Measurements from ENCODE around the gene PCCA.
"Not testable (repeated sequence)": the region's sequence is repeated elsewhere in the genome, so short reads cannot be mapped to it uniquely, and the experiment has no call there.

The PCCA gene

GRCh38 chr13:100182900-100183490 lies 94.1 kb downstream of the PCCA start:
- H3K4me3 ChIP-seq (ENCODE audit: low read depth, low read length) = no peak overlapping the region

DNA sequence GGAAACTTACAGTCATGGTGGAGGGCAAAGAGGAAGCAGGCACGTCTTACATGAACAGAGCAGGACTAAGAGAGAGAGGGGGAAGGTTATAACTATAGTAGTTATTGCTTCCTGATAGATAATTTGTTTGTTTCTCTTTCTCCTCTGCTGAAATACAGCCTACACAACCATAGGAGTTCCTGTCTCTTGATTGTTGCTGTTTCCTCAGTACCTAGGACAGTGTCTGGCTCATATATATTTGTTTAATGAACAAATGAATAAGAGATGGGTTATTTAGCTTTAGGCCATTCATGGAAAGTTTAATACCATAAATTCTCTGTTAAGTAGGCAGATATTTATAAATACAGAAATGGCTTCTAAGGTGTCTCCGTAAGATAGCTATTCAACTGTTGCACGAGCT lies 95.2 kb downstream of the PCCA start:
- no peak overlapping the region for H3K4me3 ChIP-seq (ENCODE audit: low read depth, low read length)

DNA sequence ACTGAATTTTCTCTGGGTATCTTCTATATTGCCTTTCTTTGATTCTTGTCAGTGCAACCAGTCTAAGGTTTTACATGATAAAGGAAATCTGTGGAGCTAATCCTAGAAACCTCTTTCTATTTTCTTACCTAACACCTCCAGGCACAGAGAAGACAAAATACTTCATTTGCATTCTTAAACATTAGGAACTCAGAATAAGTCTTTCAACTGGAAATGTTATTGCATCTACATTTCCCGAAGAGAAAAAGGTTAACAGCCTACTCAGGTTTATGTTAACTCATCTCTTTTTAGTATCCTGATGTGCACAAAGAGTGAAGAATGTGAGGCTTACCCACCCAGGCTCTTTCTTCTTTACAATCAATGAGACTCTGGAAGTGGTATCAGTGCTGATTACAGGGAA lies 106.7 kb downstream of the PCCA start:
- no peak overlapping the region for H3K4me3 ChIP-seq (ENCODE audit: low read depth, low read length)

GRCh38 chr13:100196375-100196774 lies 107.5 kb downstream of the PCCA start:
- H3K4me3 ChIP-seq (ENCODE audit: low read depth, low read length) = no peak overlapping the region

GRCh38 chr13:100197116-100197515 lies 108.2 kb downstream of the PCCA start:
- H3K4me3 ChIP-seq (ENCODE audit: low read depth, low read length) = no peak overlapping the region

DNA sequence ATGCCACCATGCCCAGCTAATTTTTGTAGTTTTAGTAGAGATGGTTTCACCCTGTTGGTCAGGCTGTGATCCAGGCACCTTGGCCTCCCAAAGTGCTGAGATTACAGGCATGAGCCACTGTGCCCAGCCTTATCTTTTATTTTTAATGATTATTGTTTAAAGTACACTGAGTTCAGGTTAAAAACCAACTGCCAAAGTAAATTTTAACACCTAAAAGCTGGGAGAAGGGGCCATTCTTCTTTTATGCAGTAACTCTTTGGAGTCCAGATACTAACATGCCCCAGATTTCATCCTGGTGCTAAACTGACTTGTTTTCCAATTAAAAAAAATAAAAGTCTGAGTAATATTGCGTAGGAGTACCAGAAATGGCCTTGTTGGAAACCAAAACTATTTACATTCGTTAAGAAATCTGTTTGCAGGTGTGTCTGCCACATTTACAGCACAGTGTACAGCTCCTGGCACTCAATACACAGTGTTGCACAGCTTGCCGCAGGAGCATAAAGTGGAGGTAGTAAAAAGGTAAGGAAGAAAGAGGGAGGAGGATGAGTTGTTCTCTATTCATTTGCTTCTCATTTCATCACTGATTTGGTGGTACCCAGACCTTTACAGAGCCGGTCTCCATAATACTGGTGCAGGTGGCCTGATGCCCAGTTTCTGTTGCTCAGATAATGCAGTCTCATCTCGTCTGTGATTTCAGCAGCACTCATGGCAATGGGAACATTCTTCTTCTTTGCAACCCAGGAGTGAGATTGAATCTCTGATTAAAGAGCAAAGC lies 108.9 kb downstream of the PCCA start:
- no peak overlapping the region for H3K4me3 ChIP-seq (ENCODE audit: low read depth, low read length)

GRCh38 chr13:100203696-100204367 lies 114.9 kb downstream of the PCCA start:
- no peak overlapping the region for H3K4me3 ChIP-seq (ENCODE audit: low read depth, low read length)

- no peak overlapping the region for H3K4me3 ChIP-seq (ENCODE audit: low read depth, low read length)
These were observed 119.1 kb downstream of the PCCA start for GRCh38 chr13:100208002-100208401.

GRCh38 chr13:100208626-100209025 lies 119.7 kb downstream of the PCCA start:
- no peak overlapping the region for H3K4me3 ChIP-seq (ENCODE audit: low read depth, low read length)

DNA sequence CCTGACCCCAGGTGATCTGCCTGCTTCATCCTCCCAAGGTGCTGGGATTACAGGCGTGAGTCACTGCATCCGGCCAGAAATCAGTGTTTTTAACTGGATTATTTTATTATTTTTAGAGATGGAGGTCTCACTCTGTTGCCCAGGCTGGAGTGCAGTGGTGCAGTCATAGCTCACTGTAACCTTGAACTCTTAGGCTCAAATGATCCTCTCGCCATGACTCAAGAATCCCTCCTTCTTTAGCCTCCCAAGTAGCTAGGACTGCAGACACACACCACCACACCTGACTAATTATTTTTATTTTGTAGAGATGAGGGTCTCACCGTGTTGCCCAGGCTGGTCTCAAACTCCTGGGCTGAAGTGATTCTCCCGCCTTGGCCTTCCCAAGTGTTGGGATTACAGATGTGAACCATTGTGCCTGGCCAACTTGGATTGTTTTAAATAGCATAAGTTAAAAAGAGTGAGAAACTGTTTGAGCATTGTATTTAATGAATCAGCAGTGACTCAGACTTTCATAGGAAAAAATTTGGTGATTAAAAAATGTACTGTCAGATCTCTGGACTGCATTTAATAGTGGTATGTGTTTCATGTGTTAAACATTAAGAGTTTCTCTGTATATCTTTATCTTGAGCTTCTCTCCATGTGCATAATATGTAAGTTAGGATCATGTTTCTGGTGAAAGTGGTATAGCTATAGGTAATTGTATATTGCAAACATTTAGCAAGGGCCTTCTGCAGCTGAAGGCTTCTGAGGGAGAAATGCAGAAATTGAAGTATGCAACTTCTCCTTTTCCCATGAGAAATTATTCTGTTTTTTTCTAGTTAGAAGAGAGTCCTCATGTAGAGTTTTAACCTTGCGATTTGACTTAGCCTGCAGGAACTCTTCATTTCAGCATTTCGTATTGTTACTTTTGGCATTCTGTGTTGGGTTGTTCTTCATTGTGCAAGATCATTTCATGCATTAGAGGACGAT lies 121.2 kb downstream of the PCCA start:
- H3K4me3 ChIP-seq (ENCODE audit: low read depth, low read length) = no peak overlapping the region

- H3K4me3 ChIP-seq (ENCODE audit: low read depth, low read length) = no peak overlapping the region
These were observed 122.3 kb downstream of the PCCA start for GRCh38 chr13:100211016-100211710.

GRCh38 chr13:100212904-100213553 lies 124.1 kb downstream of the PCCA start:
- no peak overlapping the region for H3K4me3 ChIP-seq (ENCODE audit: low read depth, low read length)

DNA sequence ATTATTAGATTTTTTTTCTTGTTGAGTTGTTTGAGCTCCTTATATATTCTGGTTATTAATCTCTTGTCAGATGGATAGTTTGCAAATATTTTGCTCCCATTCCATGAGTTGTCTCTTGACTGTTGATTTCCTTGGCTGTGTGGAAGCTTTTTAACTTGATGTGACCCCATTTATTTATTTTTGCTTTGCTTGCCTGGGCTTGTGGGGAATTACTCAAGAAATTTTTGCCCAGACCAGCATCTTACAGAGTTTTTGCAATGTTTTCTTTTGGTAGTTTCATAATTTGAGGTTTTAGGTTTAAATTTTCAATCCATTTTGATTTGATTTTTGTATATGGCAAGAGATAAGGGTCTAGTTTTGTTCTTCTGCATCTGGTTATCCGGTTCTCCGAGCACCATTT lies 124.7 kb downstream of the PCCA start:
- H3K4me3 ChIP-seq (ENCODE audit: low read depth, low read length) = no peak overlapping the region

DNA sequence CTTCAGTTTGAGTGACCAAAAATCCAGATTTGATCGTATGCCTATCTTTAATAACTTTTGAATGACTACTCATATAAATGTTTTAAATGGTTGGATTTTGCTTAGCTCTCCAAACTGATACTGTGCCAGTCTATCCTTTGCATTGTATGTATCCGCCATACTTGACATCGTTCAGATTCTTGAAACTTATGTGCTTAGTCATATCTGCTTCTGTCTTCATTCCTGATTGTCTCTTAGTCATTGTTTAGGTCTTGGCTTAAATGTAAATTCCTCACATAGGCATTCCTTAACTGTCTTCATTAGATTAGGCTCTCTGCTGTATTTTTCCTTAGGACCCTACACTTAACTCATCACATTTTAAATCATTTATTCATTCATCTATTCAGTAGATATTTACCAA lies 126.0 kb downstream of the PCCA start:
- H3K4me3 ChIP-seq (ENCODE audit: low read depth, low read length) = no peak overlapping the region

GRCh38 chr13:100221166-100221565 lies 132.3 kb downstream of the PCCA start:
- no peak overlapping the region for H3K4me3 ChIP-seq (ENCODE audit: low read depth, low read length)

- not testable (repeated sequence) for H3K4me3 ChIP-seq (ENCODE audit: low read depth, low read length)
These were observed 135.2 kb downstream of the PCCA start for GRCh38 chr13:100223966-100224530.

GRCh38 chr13:100229603-100230002 lies 140.7 kb downstream of the PCCA start:
- no peak overlapping the region for H3K4me3 ChIP-seq (ENCODE audit: low read depth, low read length)

GRCh38 chr13:100230769-100231149 lies 141.9 kb downstream of the PCCA start:
- no peak overlapping the region for H3K4me3 ChIP-seq (ENCODE audit: low read depth, low read length)

DNA sequence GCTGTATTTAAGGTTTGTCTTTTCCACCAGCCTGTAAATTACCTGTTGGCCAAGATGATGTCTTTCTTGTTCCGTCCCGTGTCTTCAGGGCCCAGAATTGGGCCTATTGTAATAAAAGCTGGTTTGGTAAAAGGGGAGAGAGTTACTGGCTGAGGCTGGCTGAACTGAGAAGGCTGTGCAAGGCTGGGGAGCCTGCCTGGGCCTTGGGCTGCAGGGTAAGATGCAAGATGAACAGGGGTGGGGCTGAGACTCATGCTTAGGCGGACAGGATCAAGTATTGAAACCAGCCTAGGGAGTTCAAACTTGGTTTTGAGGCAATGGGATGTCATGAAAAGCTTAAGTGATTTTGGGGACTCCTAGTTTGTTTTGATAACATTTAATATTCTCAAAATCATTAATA lies 142.3 kb downstream of the PCCA start:
- H3K4me3 ChIP-seq (ENCODE audit: low read depth, low read length) = no peak overlapping the region

GRCh38 chr13:100234006-100234405 lies 145.1 kb downstream of the PCCA start:
- no peak overlapping the region for H3K4me3 ChIP-seq (ENCODE audit: low read depth, low read length)

Data from iPS-11a (cell line).